Stimulated activated CD4-positive, alpha-beta T cell treated with anti-CD3 and anti-CD28 coated beads, Interleukin-15, amount 100 ng/mL, for 24 hours (primary cell): ENCODE data around the gene MMS19.
"Not testable (repeated sequence)": the region's sequence is repeated elsewhere in the genome, so short reads cannot be mapped to it uniquely, and the experiment has no call there.

Source experiments
- DNase-seq: peaks from one replicate; pipeline ENCODE4 v3.0.0-alpha.2; 2020

The MMS19 gene

DNA sequence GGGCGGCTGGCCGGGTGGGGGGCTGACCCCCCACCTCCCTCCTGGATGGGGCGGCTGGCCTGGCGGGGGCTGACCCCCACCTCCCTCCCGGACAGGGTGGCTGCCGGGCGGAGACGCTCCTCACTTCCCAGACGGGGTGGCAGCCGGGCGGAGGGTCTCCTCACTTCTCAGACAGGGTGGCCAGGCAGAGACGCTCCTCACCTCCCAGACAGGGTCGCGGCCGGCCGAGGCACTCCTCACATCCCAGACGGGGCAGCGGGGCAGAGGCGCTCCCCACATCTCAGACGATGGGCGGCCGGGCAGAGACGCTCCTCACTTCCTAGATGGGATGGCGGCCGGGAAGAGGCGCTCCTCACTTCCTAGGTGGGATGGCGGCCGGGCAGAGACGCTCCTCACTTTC, 30.7 kb upstream of the MMS19 start:
- DNase-seq = not testable (repeated sequence)

DNA sequence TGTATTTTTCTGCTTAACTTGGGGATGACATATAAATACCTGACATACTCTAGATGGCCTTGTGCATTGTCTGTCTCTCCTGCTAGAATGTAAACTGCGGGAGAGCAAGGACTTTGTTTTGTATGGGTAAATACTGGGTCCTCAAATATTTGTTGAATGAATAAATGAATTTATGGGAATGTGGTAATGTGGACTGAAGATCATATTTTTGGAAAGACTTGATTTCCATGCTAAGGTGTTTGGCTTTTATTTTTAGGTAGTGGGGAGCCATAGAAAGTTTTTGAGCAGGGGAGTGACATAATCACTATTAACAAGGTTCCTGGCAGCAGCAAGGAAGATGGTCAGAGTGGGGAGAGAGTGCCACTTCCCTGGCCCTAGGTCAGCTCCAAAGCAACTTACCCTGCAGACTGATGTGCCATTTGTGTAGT, 27.5 kb upstream of the MMS19 start:
- no peak for DNase-seq

DNA sequence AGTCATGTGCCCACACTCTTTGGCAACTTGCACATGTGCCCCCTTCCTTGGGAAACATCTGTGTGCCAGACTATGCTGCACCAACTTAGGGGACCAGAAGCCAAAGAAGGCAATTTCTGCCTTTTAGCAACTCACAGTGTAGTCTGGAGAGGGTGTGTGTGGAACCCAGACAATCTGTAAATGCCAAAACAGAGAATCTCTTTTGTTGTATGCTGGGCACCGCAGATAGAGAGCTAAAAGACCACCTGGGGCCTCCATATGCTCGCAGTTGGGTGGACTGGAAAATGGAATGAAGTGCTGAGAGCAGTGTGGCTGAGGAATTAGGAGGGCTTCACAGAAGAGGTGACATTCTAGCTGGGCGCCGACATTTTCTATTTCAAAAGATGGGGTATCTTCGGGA, 26.9 kb upstream of the MMS19 start:
- no peak for DNase-seq

DNA sequence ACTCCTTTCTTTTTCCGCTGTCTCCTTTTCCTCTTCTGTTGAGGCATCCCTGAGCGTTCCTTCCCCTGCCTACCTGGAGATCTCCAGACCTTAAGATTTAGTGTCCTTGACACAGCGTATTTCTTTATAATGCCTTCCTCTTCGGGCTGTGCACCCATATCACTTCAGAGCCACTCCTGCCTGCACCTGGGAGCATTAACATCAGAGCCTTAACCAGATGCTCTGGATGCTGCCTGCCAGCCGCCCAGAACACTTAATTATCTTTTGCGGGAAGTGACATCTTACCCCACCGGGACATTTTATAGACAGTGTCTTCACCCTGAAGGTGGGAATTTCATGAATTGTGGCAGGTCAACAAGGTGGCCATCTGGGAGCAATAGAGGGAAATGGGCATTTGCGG, 24.7 kb upstream of the MMS19 start:
- DNase-seq = no peak

DNA sequence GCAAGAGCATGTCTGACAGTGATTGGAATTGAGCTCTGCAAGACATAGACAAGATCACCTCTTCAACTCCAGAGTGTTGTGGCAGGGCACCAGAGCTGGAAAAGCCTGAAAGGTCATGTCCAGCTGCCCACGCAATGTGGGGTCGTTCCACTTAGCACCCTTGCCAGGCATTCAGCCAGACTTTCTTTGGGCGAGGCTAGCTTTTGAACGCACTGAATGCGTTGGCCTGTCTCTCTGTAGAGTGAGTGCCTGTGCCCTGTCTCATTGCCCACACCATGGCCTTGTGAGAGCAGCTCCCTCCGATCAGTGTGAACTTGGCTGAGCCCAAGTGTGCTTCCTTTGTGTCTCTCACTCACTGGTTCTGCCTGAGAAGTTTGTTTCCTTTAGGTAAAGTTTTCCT, 23.8 kb upstream of the MMS19 start:
- no peak for DNase-seq

DNA sequence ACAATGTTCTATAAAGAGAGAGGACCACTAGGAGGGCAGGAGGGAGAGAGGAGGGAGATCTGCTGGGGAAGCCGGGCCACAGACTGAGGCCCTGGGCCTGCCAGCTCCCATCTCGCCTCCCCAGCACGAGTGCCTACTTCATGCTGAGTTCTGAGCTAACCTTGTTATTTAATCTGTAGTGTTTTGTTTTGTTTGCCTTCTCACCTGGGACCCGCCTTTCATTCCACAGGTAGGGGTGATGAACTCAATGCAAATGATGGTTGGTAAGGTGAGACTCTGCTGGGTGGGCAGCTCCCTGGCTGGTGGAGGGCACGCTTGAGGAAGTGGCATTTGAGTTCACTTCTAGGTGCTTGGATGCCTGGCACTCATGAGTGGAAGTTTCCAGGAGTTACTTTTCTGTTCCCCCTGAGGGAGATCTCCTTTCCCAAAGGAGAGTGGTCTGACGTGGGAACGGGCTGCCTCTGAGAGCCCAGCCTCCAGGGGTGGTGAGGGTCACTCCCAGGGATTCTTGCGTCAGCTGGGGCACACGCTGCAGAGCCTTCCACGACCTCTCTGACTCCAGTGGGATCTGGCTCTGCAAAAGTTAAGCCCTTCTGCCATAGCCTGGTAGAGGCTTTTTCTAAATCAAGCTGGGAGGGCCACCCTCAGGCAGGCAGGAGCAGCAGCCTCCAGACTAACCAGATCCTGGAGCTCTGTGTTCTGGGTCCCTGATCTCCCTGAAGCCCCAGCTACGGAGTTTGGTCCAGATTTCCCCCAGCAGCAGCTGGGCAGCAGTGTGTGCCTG, 22.9 kb upstream of the MMS19 start:
- no peak for DNase-seq

DNA sequence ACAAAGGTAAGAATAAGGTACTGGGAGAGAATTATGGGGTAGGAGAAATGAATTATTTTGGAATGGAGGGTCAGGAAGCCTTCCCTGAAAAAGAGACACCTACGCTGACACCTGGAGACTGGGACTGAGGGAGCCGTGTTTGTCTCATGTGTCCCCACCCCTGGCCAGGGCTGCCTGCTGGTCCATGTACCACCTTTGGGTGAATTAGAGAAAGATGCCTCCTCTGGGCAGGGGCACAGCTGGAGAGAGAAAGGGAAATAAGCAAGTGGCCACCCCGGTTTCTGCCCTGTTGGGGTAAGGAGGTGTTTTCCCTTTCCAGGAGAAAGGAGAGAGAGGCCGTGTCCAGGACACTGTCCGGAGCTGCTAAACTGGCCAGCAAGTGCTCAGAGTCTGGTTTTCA, 22.3 kb upstream of the MMS19 start:
- DNase-seq = no peak

DNA sequence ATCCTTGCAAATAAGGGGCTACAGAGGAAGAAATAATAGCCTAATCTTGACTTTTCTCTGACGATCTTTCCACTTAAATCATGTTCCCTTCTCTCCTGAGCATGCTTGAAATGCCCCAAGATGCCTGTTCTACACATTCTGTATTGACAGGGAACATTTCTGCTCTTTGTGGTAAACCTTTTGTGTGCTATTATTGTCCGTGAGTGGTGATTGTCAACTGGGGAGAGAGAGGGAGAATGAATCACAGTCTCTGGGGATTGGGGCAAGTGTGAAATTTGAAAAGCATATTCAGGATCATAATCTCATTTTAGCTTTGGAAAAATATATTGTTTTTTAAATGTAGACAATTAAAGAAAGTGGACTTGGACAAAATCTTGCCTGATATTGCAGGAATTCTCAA, 21.1 kb upstream of the MMS19 start:
- no peak for DNase-seq

DNA sequence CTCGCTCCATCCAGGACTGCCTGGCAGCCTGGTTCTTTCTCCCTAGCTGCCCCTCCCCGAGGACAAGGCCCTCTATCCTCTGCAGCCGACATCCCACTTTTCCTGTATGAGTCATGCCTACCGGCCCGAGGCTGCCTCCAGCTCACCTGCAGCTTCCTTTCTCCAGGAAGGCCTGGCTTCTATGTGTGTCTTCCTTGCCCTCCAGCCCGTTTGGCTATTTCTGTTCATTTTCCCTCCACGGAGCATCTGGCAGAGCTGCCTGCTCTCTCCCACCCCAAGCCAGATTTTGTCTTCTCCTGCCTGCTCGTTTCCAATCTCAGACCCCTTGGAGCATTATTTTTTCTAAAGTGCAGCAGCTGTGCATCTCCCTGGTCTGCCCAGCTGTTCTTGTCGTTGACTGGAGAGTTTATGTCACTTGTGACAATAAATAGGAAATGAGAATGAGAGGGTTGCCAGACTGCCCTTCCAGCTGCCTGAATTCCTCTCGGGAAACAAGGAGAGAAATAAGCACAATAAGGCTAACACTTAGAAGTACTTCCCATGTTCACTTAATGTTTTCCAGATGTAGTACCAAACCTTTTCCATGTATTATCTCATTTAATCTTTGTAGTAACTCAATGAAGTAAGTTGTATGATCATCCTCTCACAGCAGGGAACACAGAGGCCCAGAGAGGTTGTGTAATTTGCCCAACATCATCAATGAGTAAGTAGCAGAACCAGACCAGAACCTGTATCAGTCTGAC, 20.2 kb upstream of the MMS19 start:
- no peak for DNase-seq

DNA sequence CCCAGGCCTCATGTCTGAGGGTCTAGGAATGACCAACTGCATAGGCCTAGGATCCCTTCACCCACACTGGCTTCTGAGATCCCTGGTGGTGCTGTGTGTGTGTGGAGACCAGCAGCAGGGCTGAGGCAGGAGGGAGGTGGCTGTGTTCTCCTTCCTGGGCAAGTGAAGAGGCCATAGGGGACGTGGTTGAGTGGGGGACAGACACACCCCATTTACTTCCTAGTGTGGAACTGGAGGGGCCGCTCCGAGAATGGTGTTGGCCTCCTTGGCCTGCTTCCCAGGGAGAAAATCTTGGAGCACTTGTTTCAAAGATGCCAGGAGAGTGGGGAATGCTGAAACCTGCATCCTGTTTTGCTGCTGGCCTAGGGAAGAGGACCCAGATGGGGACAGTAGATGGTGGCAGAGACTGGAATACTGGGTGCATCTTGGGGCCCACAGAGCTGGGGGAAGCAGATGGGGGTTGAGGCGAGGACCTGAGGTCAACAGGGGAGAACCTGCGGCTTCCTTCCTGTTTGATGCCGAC, 19.6 kb upstream of the MMS19 start:
- DNase-seq = no peak

DNA sequence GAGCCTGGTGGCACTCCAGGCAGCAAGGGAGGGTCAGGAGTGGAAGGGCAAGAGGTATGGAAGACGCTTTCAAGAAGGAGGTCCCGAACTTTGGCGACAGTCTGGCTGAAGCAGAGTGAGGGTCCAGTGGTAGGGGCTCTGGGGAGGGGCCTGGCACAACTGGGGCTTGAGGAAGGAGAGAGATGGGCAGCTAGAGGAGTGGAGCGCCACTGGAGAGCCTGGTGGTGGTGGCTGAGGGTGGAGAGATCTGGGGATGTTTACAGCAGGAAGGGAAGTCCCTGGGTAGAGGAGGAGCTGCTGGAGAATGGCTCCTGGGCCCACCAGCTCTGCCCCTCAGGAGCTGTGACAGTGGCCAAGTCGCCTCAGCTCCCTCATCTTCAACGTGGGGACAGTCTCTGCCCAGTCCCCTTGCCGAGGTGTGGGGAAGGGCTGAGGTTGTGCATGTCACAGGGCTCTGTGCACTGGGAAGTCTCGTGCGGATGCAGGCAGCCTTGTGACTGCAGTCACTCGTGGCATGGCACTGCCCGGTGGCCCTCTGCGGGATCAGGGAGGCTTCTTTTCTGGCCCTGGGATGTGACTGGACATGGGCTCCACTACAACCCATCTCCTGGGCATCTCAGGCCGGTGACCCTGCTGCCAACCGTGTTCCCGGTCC, 19.0 kb upstream of the MMS19 start:
- DNase-seq = no peak

DNA sequence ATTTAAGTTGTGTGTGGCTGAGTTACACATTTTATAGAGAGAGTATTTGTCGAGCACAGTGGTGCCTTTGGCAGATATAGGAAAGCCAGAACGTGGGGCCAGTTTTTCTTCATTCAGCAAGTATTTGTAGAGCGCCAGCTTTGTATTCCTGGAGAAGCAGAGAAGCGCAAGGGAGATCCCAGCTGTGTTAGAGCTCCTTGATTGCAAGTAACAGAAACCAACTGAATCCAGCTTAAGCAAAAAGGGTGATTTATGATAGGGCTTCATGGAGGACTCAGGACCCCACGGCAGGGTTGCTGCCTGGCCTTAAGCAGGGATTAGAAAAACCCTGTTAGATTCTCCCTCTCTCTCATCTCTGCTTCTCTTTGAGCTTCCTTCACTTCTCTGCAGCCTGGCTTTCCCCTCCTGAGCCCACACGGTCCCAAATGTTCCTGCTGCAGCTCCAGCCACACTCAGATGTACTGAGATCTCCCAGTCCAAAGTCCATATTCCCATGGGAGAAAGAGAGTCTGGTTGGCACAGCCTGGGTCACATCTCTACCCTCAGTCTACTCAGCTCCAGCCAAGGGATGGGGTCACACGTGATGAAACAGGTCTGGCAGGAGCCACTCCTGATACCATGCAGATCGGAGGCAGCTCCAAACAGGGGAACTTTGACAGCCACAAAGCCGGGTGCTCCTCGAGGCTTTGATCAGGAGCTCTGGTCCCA, 17.2 kb upstream of the MMS19 start:
- no peak for DNase-seq

DNA sequence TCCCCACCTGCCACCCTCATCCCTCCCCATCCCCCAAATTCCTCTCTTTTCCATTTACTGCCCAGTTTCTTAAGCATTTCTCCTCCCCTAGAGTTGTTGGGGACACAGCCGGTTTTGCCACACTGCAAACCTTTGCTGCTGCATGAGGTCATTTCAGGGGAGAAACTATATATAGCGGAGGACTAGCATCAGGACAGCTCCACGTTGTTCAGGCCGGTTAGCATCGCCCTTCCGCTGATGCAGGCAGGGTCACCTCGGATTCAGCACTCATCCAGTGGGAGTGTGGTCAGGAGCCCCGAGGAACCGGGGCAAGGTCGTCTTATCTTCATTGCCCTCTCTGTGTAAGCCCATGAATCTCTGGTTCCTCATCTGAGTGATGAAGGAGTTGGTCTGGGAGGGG, 16.1 kb upstream of the MMS19 start:
- DNase-seq = no peak

DNA sequence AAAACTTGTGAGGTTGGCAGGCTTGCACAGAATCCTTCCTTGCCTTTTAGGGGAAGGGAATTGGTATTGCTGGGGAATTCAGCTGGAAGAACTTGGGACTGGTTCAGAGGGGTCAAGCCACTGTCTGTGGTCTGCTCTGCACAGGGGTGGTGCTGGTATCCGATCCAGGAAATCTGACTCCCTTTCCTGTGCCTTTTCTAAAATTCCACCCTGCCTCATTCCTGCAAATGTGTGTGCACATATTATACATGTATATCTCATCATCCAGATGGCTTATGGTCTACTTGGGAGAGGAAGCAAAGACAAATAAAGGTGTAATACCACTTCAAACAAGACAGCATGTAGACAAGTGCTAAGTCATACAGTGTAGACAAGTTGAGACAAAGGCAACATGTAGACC, 14.8 kb upstream of the MMS19 start:
- no peak for DNase-seq

DNA sequence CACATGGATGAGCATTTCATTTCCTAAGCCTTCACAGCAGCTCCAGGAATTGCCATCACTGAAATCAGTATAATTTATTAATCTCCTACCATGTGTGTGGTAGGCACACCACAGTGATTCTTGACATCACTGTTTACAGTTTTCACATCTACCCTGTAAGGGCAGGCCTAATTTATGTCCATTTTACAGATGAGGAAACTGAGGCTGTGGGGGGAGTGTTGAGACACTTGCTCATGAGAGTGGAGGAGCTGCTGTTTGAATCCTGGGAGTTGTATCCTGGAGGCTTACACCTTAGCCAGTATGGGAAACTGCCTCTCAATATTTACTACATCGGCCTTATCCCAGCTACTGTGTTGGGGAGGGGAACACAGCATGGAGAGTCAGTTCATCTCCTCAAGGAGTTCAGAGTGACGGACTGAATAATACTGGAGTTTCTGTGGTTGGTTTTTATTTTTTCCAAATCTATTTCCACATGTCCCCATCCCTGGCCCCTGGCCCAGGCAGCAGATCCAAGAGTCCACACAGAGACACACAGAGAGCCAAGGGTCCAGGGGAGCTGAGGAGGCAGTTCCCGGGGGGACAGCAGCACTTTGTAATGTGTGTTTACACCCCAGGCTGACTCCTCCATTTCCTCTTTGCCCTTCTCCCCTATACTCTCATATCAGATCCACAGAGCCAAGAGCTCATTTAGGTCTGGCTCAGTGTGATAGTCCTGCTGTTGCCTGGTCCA, 13.7 kb upstream of the MMS19 start:
- DNase-seq = no peak

DNA sequence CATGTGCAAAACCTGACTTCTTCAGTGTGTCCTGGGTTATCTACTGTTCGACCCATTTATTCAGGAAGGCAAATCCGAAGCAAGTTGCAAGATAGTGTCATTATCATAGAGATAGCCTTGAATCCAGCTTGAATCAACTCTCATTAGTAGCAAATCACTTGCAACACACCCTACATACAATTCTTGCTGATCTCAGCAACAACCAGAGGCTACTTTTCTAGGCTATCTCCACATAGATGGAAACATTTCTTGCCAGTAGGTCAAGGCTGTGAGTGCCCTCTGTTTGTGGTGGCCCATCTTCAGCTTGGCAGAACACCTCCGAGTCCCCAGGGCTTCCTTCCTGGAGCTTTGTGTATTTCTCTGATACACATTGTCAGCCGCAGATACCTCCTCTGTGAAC, 12.5 kb upstream of the MMS19 start:
- no peak for DNase-seq

DNA sequence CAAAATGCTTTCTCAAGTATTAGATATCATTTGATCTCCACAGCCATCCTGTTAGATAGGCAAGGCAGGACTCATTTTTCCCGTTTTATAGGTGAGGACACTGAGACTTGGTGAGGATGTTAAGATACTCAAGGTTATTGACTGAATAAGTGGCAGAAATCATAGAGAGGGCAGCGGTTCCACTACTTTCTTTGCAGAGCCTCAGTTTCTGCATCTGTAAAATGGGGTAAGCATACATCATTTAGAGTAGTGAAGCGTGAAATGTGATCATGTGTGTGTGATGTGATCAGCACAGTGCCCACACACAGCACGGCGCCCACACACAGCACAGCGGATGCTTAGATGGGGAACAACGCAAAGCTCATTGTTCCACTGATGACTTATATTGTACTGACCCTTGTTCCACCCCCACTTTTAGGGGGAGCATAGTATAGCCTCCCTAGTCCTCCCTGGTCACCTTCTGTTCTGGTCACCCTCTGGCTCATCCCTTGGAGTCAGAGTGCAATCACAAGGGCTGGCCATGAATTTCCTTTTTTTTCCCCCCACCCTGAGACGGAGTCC, 11.0 kb upstream of the MMS19 start:
- DNase-seq = no peak

DNA sequence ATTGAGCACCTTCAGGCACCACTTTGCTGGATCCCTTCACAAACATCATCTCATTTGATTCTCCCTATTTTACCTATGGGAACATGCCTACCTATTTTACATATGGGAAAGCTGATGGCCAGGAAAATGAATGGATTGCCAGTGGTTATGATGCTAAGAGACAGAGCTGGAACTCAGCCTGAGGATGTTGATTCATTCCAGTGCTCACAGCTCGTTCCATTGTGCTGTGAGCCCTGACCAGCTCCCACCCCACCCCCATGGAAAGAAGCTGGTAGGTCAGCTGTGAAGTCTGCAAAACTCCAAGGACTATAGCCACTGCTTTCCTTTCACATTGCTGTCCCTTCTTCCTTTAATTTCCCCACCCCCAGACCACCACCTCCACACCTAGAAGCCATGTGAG, 10.1 kb upstream of the MMS19 start:
- no peak for DNase-seq

DNA sequence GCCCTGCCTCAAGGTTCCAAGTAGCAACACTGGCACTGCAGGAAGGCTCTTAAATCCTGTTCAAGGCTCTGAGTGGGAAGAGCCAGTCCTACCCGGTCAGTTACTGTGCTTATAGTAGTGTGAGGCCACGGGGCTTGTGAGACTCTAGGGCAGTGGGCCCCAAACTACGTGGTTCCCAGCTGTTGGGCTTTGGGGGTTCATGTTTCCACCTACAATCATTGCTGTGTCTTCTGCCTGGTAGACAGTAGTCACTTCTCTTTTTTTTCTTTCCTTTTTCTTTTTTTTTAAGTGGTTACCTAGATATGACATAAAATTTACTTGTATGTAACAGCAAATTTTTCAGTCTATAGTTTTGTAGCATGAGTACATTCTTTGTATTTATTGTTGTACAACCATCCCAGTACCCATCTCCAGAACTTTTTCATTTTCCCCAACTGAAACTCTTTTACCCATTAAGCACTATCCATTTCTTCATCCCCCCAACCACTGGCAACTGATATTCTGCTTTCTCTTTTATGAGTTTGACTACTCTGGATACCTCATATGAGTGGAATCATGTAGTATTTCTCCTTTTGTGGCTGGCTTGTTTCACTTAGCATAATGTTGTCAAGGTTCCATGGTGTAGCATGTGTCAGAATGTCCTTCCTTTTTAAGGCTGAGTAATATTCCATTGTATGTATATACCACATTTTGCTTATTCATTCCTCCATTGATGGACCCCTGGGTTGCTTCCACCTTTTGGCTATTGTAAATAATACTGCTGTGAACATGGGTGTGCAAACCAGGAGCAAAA, 8.2 kb upstream of the MMS19 start:
- no peak for DNase-seq

DNA sequence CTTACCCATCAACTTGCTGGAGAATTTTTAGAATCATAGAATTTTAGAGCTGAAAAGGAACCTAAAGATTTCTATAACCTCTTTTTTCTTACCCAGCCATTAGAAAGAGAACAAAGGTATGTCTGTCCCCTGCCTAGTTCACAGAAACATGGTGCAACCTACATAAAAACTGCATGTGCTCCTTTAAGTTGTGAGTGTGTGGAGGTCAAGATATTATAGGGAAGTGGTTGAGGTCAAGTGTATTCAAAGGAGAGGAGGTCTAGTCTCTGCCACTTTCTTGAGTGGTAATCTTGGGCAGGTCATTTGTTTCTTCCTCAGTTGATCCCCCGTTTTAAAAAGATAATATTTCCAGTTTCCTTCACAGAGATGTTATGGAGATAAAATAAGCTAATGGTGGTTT, 6.9 kb upstream of the MMS19 start:
- no peak for DNase-seq

DNA sequence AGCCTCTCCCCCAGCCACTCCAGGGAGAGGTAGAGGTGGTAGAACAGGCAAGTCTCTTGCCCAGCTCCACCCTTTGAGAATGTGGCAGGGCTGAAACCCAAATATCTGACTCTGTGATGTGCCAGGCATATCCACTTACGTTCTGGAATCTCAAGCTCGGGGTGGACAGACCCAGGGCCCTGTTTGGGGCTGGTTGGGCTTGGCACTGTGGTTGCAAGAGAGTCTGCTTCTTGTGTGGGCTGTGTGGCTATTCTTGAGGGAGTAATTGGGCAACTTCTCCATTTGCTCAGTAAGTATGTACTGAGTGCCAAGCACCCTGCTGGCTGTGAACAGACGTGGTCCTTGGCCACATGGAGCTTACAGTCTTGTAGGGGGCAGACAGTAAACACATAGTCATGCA, 5.2 kb upstream of the MMS19 start:
- no peak for DNase-seq
